HCT116 (cell line): ENCODE data around the gene CDC42SE2. TPM values are rescaled to one million over a fixed set of nuclear protein-coding genes. Genes with fewer than 3 reads are reported as not detected.

ENCODE experiments used
- ATAC-seq: fragments of 200-7000 bp; cut with Tn5 transposase; 2 replicates; pipeline ENCODE4 v1.9.1; 2020; ENCODE audit warnings: mild to moderate bottlenecking, moderate library complexity
- BruUV-seq: library from RNA; stranded (reverse); fragments of 400-500 nt; replicated peaks from 2 replicates; lab custom pipeline; 2021; lab: Mats Ljungman, UMichigan
- CTCF ChIA-PET: fragments of 300-600 bp; sonication (Branson Sonifier 250); formaldehyde crosslinking; loops from one replicate; lab custom pipeline; 2021; ENCODE audit warnings: antibody characterized with exemption; lab: Charles Lee
- POLR2A ChIA-PET: fragments of 300-600, 350-600 bp; sonication (Branson Sonifier 250); formaldehyde crosslinking; loops from one replicate; lab custom pipeline; 2021; ENCODE audit warnings: antibody characterized with exemption; lab: Charles Lee
- RAD21 ChIA-PET, 2 experiments: fragments of 300-600 bp; sonication (Branson Sonifier 250); formaldehyde crosslinking; loops; one replicate each; lab custom pipeline; 2023; ENCODE audit warnings: low total read pairs in 2 of 2; ENCODE audit not compliant: uncharacterized antibody in 2 of 2, unreplicated experiment in 2 of 2, low non-redundant PET in 1 of 2; lab: Charles Lee
- DNase-seq: peaks from one replicate; pipeline ENCODE4 v3.0.0-alpha.2; 2010; ENCODE audit warnings: low read depth, low spot score
- H2AFZ ChIP-seq: fragments of 200-600 bp; shearing (Covaris generic), sonication (generic); 2 replicates; pipeline ENCODE4 v1.6.1; 2017; ENCODE audit warnings: low read depth, mixed run types, mixed read lengths, antibody characterized with exemption, low read length; ENCODE audit not compliant: poor library complexity, severe bottlenecking
- H3K27ac ChIP-seq: 2 replicates; pipeline ENCODE4 v1.5.1; 2012; ENCODE audit warnings: low read depth, low read length
- H3K27me3 ChIP-seq: fragments of 200-600 bp; sonication (generic); 2 replicates; pipeline ENCODE4 v1.6.1; 2016; ENCODE audit warnings: mixed run types, low read length, mixed read lengths; ENCODE audit not compliant: insufficient read depth
- H3K36me3 ChIP-seq, 2 experiments: fragments of 200-500 bp in 1 of 2; fragments of 200-600 bp in 1 of 2; sonication (Bioruptor generic) in 1 of 2; sonication (generic) in 1 of 2; 2 replicates each; pipeline versions ENCODE4 v1.5.1 to v1.6.1; 2014 to 2016; ENCODE audit warnings: low read length in 2 of 2, inconsistent platforms in 1 of 2, mixed read lengths in 1 of 2, mixed run types in 1 of 2; ENCODE audit not compliant: insufficient read depth in 2 of 2, control insufficient read depth in 1 of 2
- H3K4me1 ChIP-seq, 2 experiments: fragments of 200-600 bp in 1 of 2; sonication (generic) in 1 of 2; 2 replicates each; pipeline versions ENCODE4 v1.5.1 to v1.6.1; 2012 to 2017; ENCODE audit warnings: low read length in 2 of 2, inconsistent platforms in 1 of 2, mild to moderate bottlenecking in 1 of 2, mixed read lengths in 1 of 2, mixed run types in 1 of 2, moderate library complexity in 1 of 2; ENCODE audit not compliant: insufficient read depth in 2 of 2, control insufficient read depth in 1 of 2
- H3K4me2 ChIP-seq: fragments of 200-600 bp; sonication (generic); 2 replicates; pipeline ENCODE4 v1.6.1; 2017; ENCODE audit warnings: mixed run types, low read length, mixed read lengths
- H3K4me3 ChIP-seq, 2 experiments: fragments of 200-600 bp in 1 of 2; sonication (generic) in 1 of 2; replicated peaks in 1 of 2; 2 replicates each; pipeline ENCODE4 v1.5.1; 2011 to 2016; ENCODE audit warnings: low read length in 2 of 2, control low read depth in 1 of 2, low read depth in 1 of 2, mild to moderate bottlenecking in 1 of 2, mixed read lengths in 1 of 2, mixed run types in 1 of 2
- H3K79me2 ChIP-seq: fragments of 200-600 bp; sonication (generic); 2 replicates; pipeline ENCODE4 v1.6.1; 2017; ENCODE audit warnings: mild to moderate bottlenecking, mixed run types, low read length, moderate library complexity, mixed read lengths; ENCODE audit not compliant: insufficient read depth
- H3K9ac ChIP-seq: fragments of 200-600 bp; sonication (generic); 2 replicates; pipeline ENCODE4 v1.6.1; 2016; ENCODE audit warnings: low read length, mixed read lengths
- H3K9me2 ChIP-seq: fragments of 200-600 bp; sonication (generic), shearing (Covaris generic); 2 replicates; pipeline ENCODE4 v1.6.1; 2017; ENCODE audit warnings: mixed run types, mild to moderate bottlenecking, moderate library complexity; ENCODE audit not compliant: insufficient read depth
- H3K9me3 ChIP-seq, 2 experiments: fragments of 200-500 bp in 1 of 2; fragments of 200-600 bp in 1 of 2; sonication (Bioruptor generic) in 1 of 2; sonication (generic) in 1 of 2; 2 replicates each; pipeline ENCODE4 v1.6.1; 2014 to 2017; ENCODE audit warnings: low read length in 2 of 2, mixed read lengths in 2 of 2, inconsistent platforms in 1 of 2, low read depth in 1 of 2, mild to moderate bottlenecking in 1 of 2, mixed run types in 1 of 2, moderate library complexity in 1 of 2; ENCODE audit not compliant: control insufficient read depth in 1 of 2, insufficient read depth in 1 of 2
- H4K20me1 ChIP-seq: fragments of 200-600 bp; sonication (generic), shearing (Covaris generic); 2 replicates; pipeline ENCODE4 v1.6.1; 2017; ENCODE audit warnings: mixed run types, mild to moderate bottlenecking, moderate library complexity; ENCODE audit not compliant: insufficient read depth
- CBX3 ChIP-seq: IDR thresholded peaks from 2 replicates; pipeline ENCODE4 v1.6.1; 2012; ENCODE audit warnings: low read depth
- CEBPB ChIP-seq: IDR thresholded peaks from 2 replicates; pipeline ENCODE4 v1.6.1; 2012; ENCODE audit warnings: low read depth
- EGR1 ChIP-seq: IDR thresholded peaks from 2 replicates; pipeline ENCODE4 v1.6.1; 2012; ENCODE audit warnings: low read depth
- EZH2 ChIP-seq: fragments of 200-600 bp; sonication (generic); IDR thresholded peaks from 2 replicates; pipeline ENCODE4 v1.6.1; 2017; ENCODE audit warnings: antibody characterized with exemption, mixed run types
- FOSL1 ChIP-seq: IDR thresholded peaks from 2 replicates; pipeline ENCODE4 v1.6.1; 2012; ENCODE audit warnings: low read depth
- POLR2A ChIP-seq: IDR thresholded peaks from 2 replicates; pipeline ENCODE4 v1.7.0; 2011; ENCODE audit warnings: borderline replicate concordance; ENCODE audit not compliant: insufficient read depth, insufficient read length; ENCODE audit errors: extremely low read depth
- POLR2AphosphoS5 ChIP-seq: IDR thresholded peaks from 2 replicates; pipeline ENCODE4 v1.6.1; 2011; ENCODE audit warnings: mild to moderate bottlenecking, low read depth, low read length, moderate library complexity
- REST ChIP-seq: IDR thresholded peaks from 2 replicates; pipeline ENCODE4 v1.6.1; 2012; ENCODE audit warnings: low read depth
- SIN3A ChIP-seq: IDR thresholded peaks from 2 replicates; pipeline ENCODE4 v1.6.1; 2012; ENCODE audit warnings: low read depth
- SP1 ChIP-seq: IDR thresholded peaks from 2 replicates; pipeline ENCODE4 v1.6.1; 2012; ENCODE audit warnings: low read depth
- SRF ChIP-seq: IDR thresholded peaks from 2 replicates; pipeline ENCODE4 v1.6.1; 2012; ENCODE audit warnings: low read depth
- YY1 ChIP-seq: IDR thresholded peaks from 2 replicates; pipeline ENCODE4 v1.6.1; 2011; ENCODE audit warnings: low read length, low read depth, moderate library complexity, mild to moderate bottlenecking; ENCODE audit not compliant: insufficient replicate concordance; ENCODE audit errors: extremely low read depth
- intact Hi-C: fragments of 100-400 bp; cut with micrococcal nuclease; formaldehyde crosslinking; loops from 2 replicates; pipeline ENCODE4 v1.10.0; 2022
- total RNA-seq: library from RNA; stranded (reverse); gene quantifications from one replicate; pipeline ENCODE4 v1.2.1, GENCODE V29; 2021; ENCODE audit not compliant: unreplicated experiment
- TF ChIP-seq, protein P1 (sequence below): IDR thresholded peaks from 2 replicates; pipeline ENCODE4 v1.6.1; 2012

CDC42SE2 gene
- total RNA-seq, 1 experiment from 2014 or later, result 27.0 TPM

DNA sequence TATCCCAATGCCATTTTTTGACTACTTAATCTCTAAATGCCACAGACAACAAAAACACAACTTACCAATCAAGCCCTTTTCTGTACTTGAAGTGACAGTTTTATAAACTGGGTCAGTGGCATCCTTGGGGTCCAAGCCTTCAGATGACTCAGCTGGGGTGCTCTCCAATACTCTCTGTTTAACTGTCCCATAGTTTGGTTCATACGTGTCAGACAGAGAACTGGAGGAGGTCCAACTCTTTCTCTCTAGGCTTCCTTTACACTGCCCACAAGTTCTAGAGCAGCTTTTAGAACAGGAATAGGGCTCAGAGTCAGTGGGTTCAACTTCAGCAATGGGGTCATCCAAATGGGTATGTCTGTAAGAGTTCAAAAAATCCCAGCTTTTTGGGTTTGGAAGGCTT, 166.9 kb downstream of the CDC42SE2 start:
- no TSS peak for BruUV-seq
- ChIA-PET CTCF (no interaction called here), RAD21 (no interaction called here), POLR2A (no interaction called here)
- no peaks in the 10 kb centered on the region for H3K4me1 ChIP-seq
- no peak for DNase-seq
- ATAC-seq, result no peak
- H3K4me2 ChIP-seq, result no peak overlapping the region
- H4K20me1 ChIP-seq, result no peaks in the 10 kb centered on the region
- no peaks in the 10 kb centered on the region for H3K27me3 ChIP-seq
- H3K27ac ChIP-seq, result no peak overlapping the region
- intact Hi-C loops, result no loop called here
- no peaks in the 10 kb centered on the region for H3K9me3 ChIP-seq
- H3K9me2 ChIP-seq, result no peaks in the 10 kb centered on the region
- no peak overlapping the region for H3K4me3 ChIP-seq
- peaks cover 17 to 23% of the 10 kb centered on the region in 2 experiments; a peak in 3 of 4 replicates for H3K36me3 ChIP-seq
- no peak overlapping the region for H2AFZ ChIP-seq
- TF ChIP-seq CEBPB, result no peak
- no peak for TF ChIP-seq SRF
- no peak for TF ChIP-seq POLR2AphosphoS5
- no peak overlapping the region for H3K9ac ChIP-seq
- H3K79me2 ChIP-seq, result no peaks in the 10 kb centered on the region

DNA sequence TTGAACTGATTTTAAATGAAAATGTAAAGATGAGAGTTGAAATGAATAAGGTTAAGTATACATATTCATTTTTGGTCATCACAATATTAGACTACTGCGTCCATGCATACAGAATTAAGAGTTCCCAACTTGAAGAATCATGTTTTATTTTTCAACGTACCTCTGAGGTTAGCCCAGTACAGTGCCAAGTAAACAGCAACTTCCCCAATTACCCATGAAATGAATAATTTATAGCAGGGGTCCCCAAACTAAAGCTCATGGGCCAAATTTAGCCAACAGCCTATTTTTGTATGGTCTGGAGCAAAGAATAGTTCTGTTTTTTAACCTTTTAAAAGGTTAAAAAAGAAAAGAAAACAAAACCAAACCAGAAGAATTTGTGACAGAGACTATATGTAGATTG, 167.9 kb downstream of the CDC42SE2 start:
- no peaks in the 10 kb centered on the region for H3K4me1 ChIP-seq
- no TSS peak for BruUV-seq
- H3K9ac ChIP-seq, result no peak overlapping the region
- H4K20me1 ChIP-seq, result no peaks in the 10 kb centered on the region
- no peak for ATAC-seq
- H3K9me3 ChIP-seq, result no peaks in the 10 kb centered on the region
- H2AFZ ChIP-seq, result no peak overlapping the region
- no peaks in the 10 kb centered on the region for H3K9me2 ChIP-seq
- ChIA-PET POLR2A (no interaction called here), RAD21 (no interaction called here), CTCF (no interaction called here)
- no peak for DNase-seq
- peaks cover 21 to 23% of the 10 kb centered on the region in 2 experiments; a peak in 3 of 4 replicates for H3K36me3 ChIP-seq
- no peak overlapping the region for H3K4me3 ChIP-seq
- H3K27me3 ChIP-seq, result no peaks in the 10 kb centered on the region
- no peak overlapping the region for H3K4me2 ChIP-seq
- TF ChIP-seq POLR2AphosphoS5 (no peak), CEBPB (no peak), CBX3 (no peak), YY1 (no peak), SIN3A (no peak), EGR1 (no peak), REST (no peak), SRF (no peak), SP1 (no peak), EZH2 (no peak), POLR2A (no peak), FOSL1 (no peak)
- TF ChIP-seq, protein P1, sequence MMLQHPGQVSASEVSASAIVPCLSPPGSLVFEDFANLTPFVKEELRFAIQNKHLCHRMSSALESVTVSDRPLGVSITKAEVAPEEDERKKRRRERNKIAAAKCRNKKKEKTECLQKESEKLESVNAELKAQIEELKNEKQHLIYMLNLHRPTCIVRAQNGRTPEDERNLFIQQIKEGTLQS, result no peak
- H3K27ac ChIP-seq, result no peak overlapping the region
- intact Hi-C loops, result no loop called here
- no peaks in the 10 kb centered on the region for H3K79me2 ChIP-seq
